ENCODE data around the gene ZSCAN5B.
"Not testable (repeated sequence)": the region's sequence is repeated elsewhere in the genome, so short reads cannot be mapped to it uniquely, and the experiment has no call there.

ZSCAN5B gene

DNA sequence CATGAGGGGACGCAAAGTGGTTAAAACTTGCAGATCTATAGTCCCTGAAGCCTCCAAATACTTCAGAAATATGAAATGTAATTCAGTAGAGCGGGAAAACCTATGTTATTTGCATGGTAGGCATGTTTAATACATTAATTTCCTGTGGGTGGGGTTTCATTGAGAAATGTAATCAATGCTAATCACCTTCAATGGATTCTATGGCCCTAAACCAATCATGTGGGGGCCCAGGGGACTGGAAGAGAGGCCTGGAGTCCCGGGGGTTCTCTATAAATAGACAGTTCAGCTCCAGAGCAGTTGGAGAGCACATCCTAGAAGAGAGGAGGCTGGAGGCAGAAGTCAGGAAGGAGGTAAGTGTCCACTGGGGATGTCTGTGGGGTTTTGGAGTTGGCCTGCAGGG, 4.4 kb upstream of the ZSCAN5B start, which contains the start of gene ZSCAN5C:
TSS of gene ZSCAN5C (plus strand) at position 301 of the 400 bp plus-strand sequence. CDS start 3,641 bp downstream, outside the sequence.
- DNase-seq (ENCODE audit: insufficient read length) (no peak), FAIRE-seq (no peak)
- no peak for TF ChIP-seq POLR2AphosphoS5 (IDR thresholded peaks at IDR 0.05; ENCODE audit: low read depth, low read length)
- TF ChIP-seq TAF1 (IDR thresholded peaks at IDR 0.05; ENCODE audit: borderline replicate concordance, low read depth, low read length) = no peak
- no peak for TF ChIP-seq POLR2A (IDR thresholded peaks at IDR 0.05; ENCODE audit: low read depth, low read length)

GRCh38 chr19:56199687-56200086, 2.1 kb upstream of the ZSCAN5B start:
- TF ChIP-seq TAF1 (IDR thresholded peaks at IDR 0.05; ENCODE audit: borderline replicate concordance, low read depth, low read length) (no peak), POLR2A (IDR thresholded peaks at IDR 0.05; ENCODE audit: low read depth, low read length) (no peak), POLR2AphosphoS5 (IDR thresholded peaks at IDR 0.05; ENCODE audit: low read depth, low read length) (no peak)
- DNase-seq (ENCODE audit: insufficient read length) (no peak), FAIRE-seq (no peak)

DNA sequence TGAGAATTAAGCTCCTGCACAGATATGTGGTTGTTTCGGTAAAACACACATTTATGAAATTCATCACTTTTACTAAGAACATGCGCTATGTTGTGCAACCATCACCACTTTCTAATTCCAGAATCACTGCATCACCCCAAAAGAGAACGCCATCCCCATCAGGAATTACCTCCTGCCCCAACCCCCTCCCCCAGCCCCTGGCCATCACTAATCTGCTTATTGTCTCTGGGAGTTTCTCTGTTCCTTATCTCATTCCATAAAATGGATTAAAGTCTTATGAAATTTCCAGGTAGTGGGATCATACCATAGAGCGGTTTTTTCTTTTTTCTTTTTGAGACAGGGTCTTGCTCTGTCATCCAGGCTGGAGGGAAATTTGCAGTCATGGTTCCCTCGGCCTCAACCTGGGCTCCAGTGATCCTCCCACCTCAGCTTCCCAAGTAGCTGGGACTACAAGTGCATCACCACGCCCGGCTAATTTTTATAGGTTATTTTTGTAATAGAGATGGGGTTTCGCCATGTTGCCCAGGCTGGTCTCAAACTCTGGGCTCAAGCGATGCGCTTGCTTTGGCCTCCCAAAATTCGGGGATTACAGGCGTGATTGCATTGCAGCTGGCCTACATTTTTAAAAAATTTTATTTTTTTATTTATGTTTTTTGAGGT, 3.5 kb downstream of the ZSCAN5B start:
- FAIRE-seq = no peak
- no peak for DNase-seq (ENCODE audit: insufficient read length)

GRCh38 chr19:56191711-56192110, 5.9 kb downstream of the ZSCAN5B start:
- TF ChIP-seq TAF1 (IDR thresholded peaks at IDR 0.05; ENCODE audit: borderline replicate concordance, low read depth, low read length) (no peak), POLR2AphosphoS5 (IDR thresholded peaks at IDR 0.05; ENCODE audit: low read depth, low read length) (no peak), POLR2A (IDR thresholded peaks at IDR 0.05; ENCODE audit: low read depth, low read length) (no peak)
- FAIRE-seq = no peak
- no peak for DNase-seq (ENCODE audit: insufficient read length)

More for the DNA sequence above, 3.5 kb downstream of the ZSCAN5B start:
- TF ChIP-seq POLR2AphosphoS5 (IDR thresholded peaks at IDR 0.05; ENCODE audit: low read depth, low read length) (no peak), TAF1 (IDR thresholded peaks at IDR 0.05; ENCODE audit: borderline replicate concordance, low read depth, low read length) (no peak)

DNA sequence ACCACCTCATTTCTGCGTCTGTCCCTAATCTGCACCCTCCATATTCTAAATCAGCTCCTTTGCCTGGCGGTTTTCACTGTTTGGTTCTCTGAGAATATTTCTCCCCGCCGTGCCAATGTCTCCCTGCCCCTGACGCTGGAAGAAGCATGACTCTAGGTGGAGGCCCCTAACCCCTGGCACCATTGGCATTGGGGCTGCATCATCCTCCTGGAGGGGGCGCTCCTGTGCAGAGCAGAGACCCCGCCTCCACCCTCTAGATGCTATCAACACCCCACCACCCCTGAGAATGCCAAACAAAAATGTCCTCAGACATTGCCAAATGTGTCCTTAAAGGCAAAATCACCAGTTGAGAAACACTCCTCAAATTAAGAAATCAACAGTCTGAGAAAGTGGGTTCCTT, 6.5 kb downstream of the ZSCAN5B start:
- no peak for TF ChIP-seq TAF1 (IDR thresholded peaks at IDR 0.05; ENCODE audit: borderline replicate concordance, low read depth, low read length)
- no peak for TF ChIP-seq POLR2A (IDR thresholded peaks at IDR 0.05; ENCODE audit: low read depth, low read length)
- TF ChIP-seq POLR2AphosphoS5 (IDR thresholded peaks at IDR 0.05; ENCODE audit: low read depth, low read length) = no peak
- FAIRE-seq = no peak
- no peak for DNase-seq (ENCODE audit: insufficient read length)

DNA sequence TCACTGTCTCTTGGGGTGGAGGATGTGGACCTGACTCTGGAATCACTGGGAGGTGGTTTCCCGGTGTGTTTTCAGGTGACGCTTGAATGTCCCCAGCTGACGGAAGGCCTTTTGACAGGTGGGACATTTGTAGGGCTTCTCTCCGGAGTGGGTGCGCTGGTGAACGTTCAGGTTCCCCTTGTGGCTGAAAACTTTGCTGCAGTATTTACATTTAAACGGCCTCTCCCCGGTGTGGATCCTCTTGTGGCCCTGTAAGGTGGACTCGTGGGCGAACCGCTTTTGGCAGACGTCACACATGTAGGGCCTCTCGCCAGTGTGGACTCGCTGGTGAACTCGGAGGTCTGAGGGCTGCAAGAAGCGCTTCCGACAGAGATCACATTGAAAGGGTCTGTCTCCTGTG, 7.8 kb downstream of the ZSCAN5B start:
- FAIRE-seq (no peak), DNase-seq (ENCODE audit: insufficient read length) (no peak)
- no peak for TF ChIP-seq POLR2A (IDR thresholded peaks at IDR 0.05; ENCODE audit: low read depth, low read length)
- no peak for TF ChIP-seq POLR2AphosphoS5 (IDR thresholded peaks at IDR 0.05; ENCODE audit: low read depth, low read length)
- no peak for TF ChIP-seq TAF1 (IDR thresholded peaks at IDR 0.05; ENCODE audit: borderline replicate concordance, low read depth, low read length)

GRCh38 chr19:56177564-56178243, 19.9 kb downstream of the ZSCAN5B start:
- TF ChIP-seq POLR2AphosphoS5 (IDR thresholded peaks at IDR 0.05; ENCODE audit: low read depth, low read length) = no peak
- TF ChIP-seq POLR2A (IDR thresholded peaks at IDR 0.05; ENCODE audit: low read depth, low read length) = no peak
- no peak for TF ChIP-seq TAF1 (IDR thresholded peaks at IDR 0.05; ENCODE audit: borderline replicate concordance, low read depth, low read length)
- no peak for DNase-seq (ENCODE audit: insufficient read length)
- no peak for FAIRE-seq

DNA sequence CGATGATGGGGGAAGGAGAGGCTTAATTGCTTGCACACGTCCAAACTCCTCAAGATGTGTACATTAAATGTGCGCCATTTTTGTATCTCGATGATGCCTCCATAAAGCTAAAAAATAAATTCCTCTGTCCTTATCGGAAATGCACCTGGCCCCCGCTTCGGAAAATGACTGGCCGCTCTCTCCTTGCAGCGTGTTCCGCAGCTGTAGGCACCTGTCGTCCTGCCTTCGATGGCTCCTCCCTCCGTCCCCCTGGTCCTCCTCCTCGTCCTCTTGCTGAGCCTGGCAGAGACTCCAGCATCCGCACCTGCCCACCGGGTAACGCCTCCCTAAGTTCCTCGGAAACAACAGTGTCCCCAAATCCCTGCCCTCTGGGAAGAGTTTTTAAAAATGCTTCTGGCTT, 20.7 kb downstream of the ZSCAN5B start:
- FAIRE-seq = no peak

DNA sequence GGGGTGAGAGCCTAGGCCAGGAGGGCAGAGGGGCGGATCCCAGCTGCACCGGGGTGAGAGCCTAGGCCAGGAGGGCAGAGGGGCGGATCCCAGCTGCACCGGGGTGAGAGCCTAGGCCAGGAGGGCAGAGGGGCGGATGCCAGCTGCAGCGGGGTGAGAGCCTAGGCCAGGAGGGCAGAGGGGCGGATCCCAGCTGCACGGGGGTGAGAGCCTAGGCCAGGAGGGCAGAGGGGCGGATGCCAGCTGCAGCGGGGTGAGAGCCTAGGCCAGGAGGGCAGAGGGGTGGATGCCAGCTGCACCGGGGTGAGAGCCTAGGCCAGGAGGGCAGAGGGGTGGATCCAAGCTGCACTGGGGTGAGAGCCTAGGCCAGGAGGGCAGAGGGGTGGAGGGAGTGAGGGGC, 21.3 kb downstream of the ZSCAN5B start:
- DNase-seq (ENCODE audit: insufficient read length); FAIRE-seq: not testable (repeated sequence)

More for the DNA sequence above, 20.7 kb downstream of the ZSCAN5B start:
- DNase-seq (ENCODE audit: insufficient read length) = no peak
- no peak for TF ChIP-seq POLR2AphosphoS5 (IDR thresholded peaks at IDR 0.05; ENCODE audit: low read depth, low read length)
- TF ChIP-seq TAF1 (IDR thresholded peaks at IDR 0.05; ENCODE audit: borderline replicate concordance, low read depth, low read length) = no peak
- TF ChIP-seq POLR2A (IDR thresholded peaks at IDR 0.05; ENCODE audit: low read depth, low read length) = no peak

GRCh38 chr19:56175861-56176307, 21.7 kb downstream of the ZSCAN5B start, which contains the start of gene GALP:
Gene GALP (plus strand): TSS chr19:56176008. CDS start chr19:56177109, 1,101 bp downstream.
- DNase-seq (ENCODE audit: insufficient read length); FAIRE-seq: not testable (repeated sequence)

GRCh38 chr19:56174550-56174949, 23.0 kb downstream of the ZSCAN5B start:
- no peak for DNase-seq (ENCODE audit: insufficient read length)
- FAIRE-seq = no peak
- no peak for TF ChIP-seq TAF1 (IDR thresholded peaks at IDR 0.05; ENCODE audit: borderline replicate concordance, low read depth, low read length)
- TF ChIP-seq POLR2A (IDR thresholded peaks at IDR 0.05; ENCODE audit: low read depth, low read length) = no peak
- TF ChIP-seq POLR2AphosphoS5 (IDR thresholded peaks at IDR 0.05; ENCODE audit: low read depth, low read length) = no peak

DNA sequence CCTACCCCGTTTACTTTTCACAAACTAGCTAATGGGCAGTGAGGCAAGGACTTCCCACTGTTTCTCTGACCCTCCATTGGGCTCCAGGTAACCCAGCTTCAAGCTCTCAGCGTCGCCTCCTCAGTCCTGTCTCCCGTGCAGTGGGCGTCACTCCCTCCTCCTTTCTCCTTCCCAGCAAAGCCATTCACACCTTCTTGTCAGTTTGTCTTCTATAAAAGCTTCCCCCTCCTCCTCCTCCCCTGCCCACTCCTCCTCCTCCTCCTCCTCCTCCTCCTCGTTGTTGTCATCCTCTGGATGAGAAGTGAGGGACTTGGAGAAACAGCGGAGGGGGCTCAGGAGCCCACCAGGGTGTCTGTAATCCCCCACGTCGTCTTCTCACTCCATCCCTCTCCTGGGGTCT, 23.5 kb downstream of the ZSCAN5B start:
- FAIRE-seq = no peak
- DNase-seq (ENCODE audit: insufficient read length) = no peak
- no peak for TF ChIP-seq TAF1 (IDR thresholded peaks at IDR 0.05; ENCODE audit: borderline replicate concordance, low read depth, low read length)
- TF ChIP-seq POLR2AphosphoS5 (IDR thresholded peaks at IDR 0.05; ENCODE audit: low read depth, low read length) = no peak
- TF ChIP-seq POLR2A (IDR thresholded peaks at IDR 0.05; ENCODE audit: low read depth, low read length) = no peak

All from GM12892 (cell line).